CD8-positive, alpha-beta memory T cell (primary cell): ENCODE data around the gene TMCO2. TPM values are rescaled to one million over a fixed set of nuclear protein-coding genes. Genes with fewer than 3 reads are reported as not detected.
A peak's percentile ranks its signal among the peaks of the same experiment; 100 is the strongest.

Experiments
- CTCF ChIA-PET: fragments of 350-600 bp; sonication (Branson Sonifier 250); formaldehyde crosslinking; loops from one replicate; lab custom pipeline; 2021; ENCODE audit warnings: antibody characterized with exemption; lab: Charles Lee
- POLR2A ChIA-PET: fragments of 350-600 bp; sonication (Branson Sonifier 250); formaldehyde crosslinking; loops from one replicate; lab custom pipeline; 2021; ENCODE audit warnings: antibody characterized with exemption; lab: Charles Lee
- DNase-seq, 5 donors: peaks; one replicate each; pipeline versions ENCODE4 v3.0.0 to v3.0.0-alpha.2; 2020 to 2022; ENCODE audit warnings: mixed read lengths in 1 of 5
- H3K27ac ChIP-seq: one replicate; pipeline ENCODE4 v1.7.0; 2013; ENCODE audit warnings: low read depth, mild to moderate bottlenecking, low read length, moderate library complexity
- H3K27me3 ChIP-seq: 2 replicates; pipeline ENCODE4 v1.7.0; 2013; ENCODE audit warnings: low read length, mild to moderate bottlenecking; ENCODE audit not compliant: insufficient read depth, poor library complexity, severe bottlenecking
- H3K36me3 ChIP-seq: 2 replicates; pipeline ENCODE4 v1.7.0; 2013; ENCODE audit warnings: mild to moderate bottlenecking, low read length, moderate library complexity; ENCODE audit not compliant: insufficient read depth
- H3K4me1 ChIP-seq: 2 replicates; pipeline ENCODE4 v1.7.0; 2013; ENCODE audit warnings: mild to moderate bottlenecking, low read length, moderate library complexity; ENCODE audit not compliant: insufficient read depth
- H3K4me3 ChIP-seq: 2 replicates; pipeline ENCODE4 v1.7.0; 2013; ENCODE audit warnings: mild to moderate bottlenecking, low read length
- H3K9me3 ChIP-seq: 2 replicates; pipeline ENCODE4 v1.7.0; 2013; ENCODE audit warnings: mild to moderate bottlenecking, low read length
- H3K27ac Mint-ChIP-seq, 8 donors: one replicate each; pipeline ENCODE4 v1.8.0; 2020 to 2021; ENCODE audit warnings: mixed read lengths in 8 of 8, mild to moderate bottlenecking in 6 of 8, inconsistent platforms in 3 of 8, moderate library complexity in 3 of 8
- H3K27me3 Mint-ChIP-seq, 2 donors: one replicate each; pipeline ENCODE4 v1.8.0; 2020 to 2021; ENCODE audit warnings: mixed read lengths in 2 of 2, mild to moderate bottlenecking in 1 of 2, moderate library complexity in 1 of 2
- H3K36me3 Mint-ChIP-seq, 3 donors: one replicate each; pipeline ENCODE4 v1.8.0; 2020 to 2021; ENCODE audit warnings: mixed read lengths in 3 of 3, inconsistent platforms in 1 of 3, mild to moderate bottlenecking in 1 of 3
- H3K4me1 Mint-ChIP-seq, 3 donors: one replicate each; pipeline ENCODE4 v1.8.0; 2020 to 2021; ENCODE audit warnings: mixed read lengths in 3 of 3, inconsistent platforms in 1 of 3, mild to moderate bottlenecking in 1 of 3
- H3K4me3 Mint-ChIP-seq, 7 donors: one replicate each; pipeline ENCODE4 v1.8.0; 2020 to 2021; ENCODE audit warnings: mixed read lengths in 7 of 7, mild to moderate bottlenecking in 6 of 7, moderate library complexity in 4 of 7, inconsistent platforms in 2 of 7
- H3K9me3 Mint-ChIP-seq, 5 donors: one replicate each; pipeline ENCODE4 v1.8.0; 2020 to 2022; ENCODE audit warnings: mixed read lengths in 5 of 5, mild to moderate bottlenecking in 3 of 5, moderate library complexity in 2 of 5, inconsistent platforms in 1 of 5
- polyA plus RNA-seq: library from polyadenylated mRNA; unstranded; fragments of 300-500 nt; fragmentation: Illumina TruSeq; gene quantifications from one replicate; pipeline ENCODE4 v1.2.3, GENCODE V29; 2021
- total RNA-seq, 2 experiments: library from RNA; stranded (reverse); gene quantifications; one replicate each; pipeline ENCODE4 v1.2.3, GENCODE V29; 2021

TMCO2 gene
- total and polyA plus RNA-seq, 3 experiments from 2014 or later, result not detected

GRCh38 chr1:40291293-40291692 is 43.6 kb downstream of the TMCO2 start:
- H3K27me3 Mint-ChIP-seq, result no peaks in the 10 kb centered on the region
- Histone ChIP-seq H3K27ac (no peak overlapping the region), H3K4me3 (no peak overlapping the region), H3K9me3 (no peaks in the 10 kb centered on the region), H3K27me3 (no peaks in the 10 kb centered on the region), H3K36me3 (peaks cover 34% of the 10 kb centered on the region), H3K4me1 (no peaks in the 10 kb centered on the region)
- ChIA-PET CTCF (interaction anchor here (1.1 to 1.4 kb wide), 3 partner anchors 10 to 138 kb away, joined by 3 to 5 read pairs (median 4); partner anchors contain the start of gene COL9A2), POLR2A (no interaction called here)
- peak overlapping the region in 4 of 8 donors; percentile 14 to 40 (median 20) for H3K27ac Mint-ChIP-seq
- H3K4me3 Mint-ChIP-seq, result no peak overlapping the region
- no peak for DNase-seq
- peaks cover 4 to 59% (median 22%) of the 10 kb centered on the region in 3 donors for H3K36me3 Mint-ChIP-seq
- no peaks in the 10 kb centered on the region for H3K9me3 Mint-ChIP-seq
- H3K4me1 Mint-ChIP-seq, result peaks cover 0 to 4% (median 3%) of the 10 kb centered on the region in 3 donors

GRCh38 chr1:40299366-40300248 is 51.9 kb downstream of the TMCO2 start:
- no peaks in the 10 kb centered on the region for H3K36me3 Mint-ChIP-seq
- DNase-seq, result no peak
- Histone ChIP-seq H3K4me3 (no peak overlapping the region), H3K9me3 (no peaks in the 10 kb centered on the region), H3K27me3 (no peaks in the 10 kb centered on the region), H3K36me3 (no peaks in the 10 kb centered on the region), H3K27ac (no peak overlapping the region), H3K4me1 (no peaks in the 10 kb centered on the region)
- no peaks in the 10 kb centered on the region for H3K4me1 Mint-ChIP-seq
- no peak overlapping the region for H3K4me3 Mint-ChIP-seq
- H3K9me3 Mint-ChIP-seq, result no peaks in the 10 kb centered on the region
- H3K27me3 Mint-ChIP-seq, result no peaks in the 10 kb centered on the region
- ChIA-PET POLR2A (no interaction called here), CTCF (interaction anchor here (1.1 to 1.3 kb wide), 2 partner anchors 19 to 215 kb away, joined by 3 read pairs; no protein-coding TSS in a partner anchor)
- H3K27ac Mint-ChIP-seq, result peak overlapping the region in 1 of 8 donors; percentile 42

GRCh38 chr1:40300249-40300567 is 52.5 kb downstream of the TMCO2 start:
- ChIA-PET POLR2A (no interaction called here), CTCF (interaction anchor here (1.1 kb wide), 1 partner anchor 215 kb away, joined by 3 read pairs; no protein-coding TSS in a partner anchor)
- no peaks in the 10 kb centered on the region for H3K36me3 ChIP-seq
- H3K27me3 ChIP-seq, result no peaks in the 10 kb centered on the region
- Mint-ChIP-seq H3K27me3 (no peaks in the 10 kb centered on the region), H3K4me1 (no peaks in the 10 kb centered on the region), H3K9me3 (no peaks in the 10 kb centered on the region), H3K27ac (no peak overlapping the region), H3K36me3 (no peaks in the 10 kb centered on the region), H3K4me3 (no peak overlapping the region)
- H3K4me3 ChIP-seq, result no peak overlapping the region
- DNase-seq, result no peak
- no peak overlapping the region for H3K27ac ChIP-seq
- no peaks in the 10 kb centered on the region for H3K9me3 ChIP-seq
- H3K4me1 ChIP-seq, result no peaks in the 10 kb centered on the region

- H3K4me1 Mint-ChIP-seq, result no peaks in the 10 kb centered on the region
- no peaks in the 10 kb centered on the region for H3K27me3 Mint-ChIP-seq
- Histone ChIP-seq H3K4me3 (no peak overlapping the region), H3K4me1 (no peaks in the 10 kb centered on the region), H3K27me3 (no peaks in the 10 kb centered on the region), H3K27ac (no peak overlapping the region), H3K9me3 (no peaks in the 10 kb centered on the region), H3K36me3 (no peaks in the 10 kb centered on the region)
- H3K4me3 Mint-ChIP-seq, result no peak overlapping the region
- ChIA-PET POLR2A (no interaction called here), CTCF (interaction anchor here (1.1 kb wide), 1 partner anchor 216 kb away, joined by 3 read pairs; no protein-coding TSS in a partner anchor)
- no peak overlapping the region for H3K27ac Mint-ChIP-seq
- H3K36me3 Mint-ChIP-seq, result no peaks in the 10 kb centered on the region
- DNase-seq, result no peak
- no peaks in the 10 kb centered on the region for H3K9me3 Mint-ChIP-seq
These were observed 52.9 kb downstream of the TMCO2 start for GRCh38 chr1:40300651-40301050.

GRCh38 chr1:40301066-40301465 is 53.3 kb downstream of the TMCO2 start:
- no peaks in the 10 kb centered on the region for H3K36me3 ChIP-seq
- Mint-ChIP-seq H3K36me3 (no peaks in the 10 kb centered on the region), H3K27me3 (no peaks in the 10 kb centered on the region), H3K9me3 (no peaks in the 10 kb centered on the region), H3K4me3 (no peak overlapping the region), H3K27ac (no peak overlapping the region), H3K4me1 (no peaks in the 10 kb centered on the region)
- POLR2A ChIA-PET, result no interaction called here
- H3K4me3 ChIP-seq, result no peak overlapping the region
- H3K4me1 ChIP-seq, result no peaks in the 10 kb centered on the region
- H3K9me3 ChIP-seq, result no peaks in the 10 kb centered on the region
- DNase-seq, result no peak
- H3K27me3 ChIP-seq, result no peaks in the 10 kb centered on the region
- H3K27ac ChIP-seq, result no peak overlapping the region
- CTCF ChIA-PET, result interaction anchor here (0.9 to 1.1 kb wide), 2 partner anchors 10 to 216 kb away, joined by 3 read pairs; no protein-coding TSS in a partner anchor

Other genes with a start within 250 kb of the TMCO2 start
- gene CAP1, start 207.2 kb upstream of the TMCO2 start, total RNA-seq, result 100 to 1,000 TPM; 519 to 536 TPM
- 788 TPM for gene CAP1, start 207.2 kb upstream of the TMCO2 start, polyA plus RNA-seq
- gene PPT1, start 150.7 kb upstream of the TMCO2 start, total RNA-seq, result 100 to 1,000 TPM; 114 to 130 TPM
- 138 TPM for gene PPT1, start 150.7 kb upstream of the TMCO2 start, polyA plus RNA-seq
- gene RLF, start 86.5 kb upstream of the TMCO2 start, total RNA-seq, result 10 to 100 TPM; 13.6 to 14.0 TPM
- gene RLF, start 86.5 kb upstream of the TMCO2 start, polyA plus RNA-seq, result 9.4 TPM
- gene ZMPSTE24, start 10.3 kb downstream of the TMCO2 start, total RNA-seq, result 10 to 100 TPM; 51.0 to 53.7 TPM
- 32.5 TPM for gene ZMPSTE24, start 10.3 kb downstream of the TMCO2 start, polyA plus RNA-seq
- 1 to 10 TPM; 4.4 to 5.5 TPM for gene COL9A2, start 69.3 kb downstream of the TMCO2 start, total RNA-seq
- 0.68 TPM for gene COL9A2, start 69.3 kb downstream of the TMCO2 start, polyA plus RNA-seq
- gene SMAP2, start 125.8 kb downstream of the TMCO2 start, total RNA-seq, result 100 to 1,000 TPM; 144 to 146 TPM
- 340 TPM for gene SMAP2, start 125.8 kb downstream of the TMCO2 start, polyA plus RNA-seq
- 1 to 10 TPM; 5.6 to 5.9 TPM for gene ZFP69B, start 202.5 kb downstream of the TMCO2 start, total RNA-seq
- 2.3 TPM for gene ZFP69B, start 202.5 kb downstream of the TMCO2 start, polyA plus RNA-seq
- 1 to 10 TPM; 2.8 to 2.9 TPM for gene ZFP69, start 229.4 kb downstream of the TMCO2 start, total RNA-seq
- 5.4 TPM for gene ZFP69, start 229.4 kb downstream of the TMCO2 start, polyA plus RNA-seq